Activated T-cell treated with anti-CD3 and anti-CD28 coated beads, Interleukin-2, amount 50 U/mL, for 1 hour (primary cell): ENCODE results near the gene VWF.

ENCODE experiments used
- DNase-seq: peaks from one replicate; pipeline ENCODE4 v3.0.0-alpha.2; 2020

VWF gene

DNA sequence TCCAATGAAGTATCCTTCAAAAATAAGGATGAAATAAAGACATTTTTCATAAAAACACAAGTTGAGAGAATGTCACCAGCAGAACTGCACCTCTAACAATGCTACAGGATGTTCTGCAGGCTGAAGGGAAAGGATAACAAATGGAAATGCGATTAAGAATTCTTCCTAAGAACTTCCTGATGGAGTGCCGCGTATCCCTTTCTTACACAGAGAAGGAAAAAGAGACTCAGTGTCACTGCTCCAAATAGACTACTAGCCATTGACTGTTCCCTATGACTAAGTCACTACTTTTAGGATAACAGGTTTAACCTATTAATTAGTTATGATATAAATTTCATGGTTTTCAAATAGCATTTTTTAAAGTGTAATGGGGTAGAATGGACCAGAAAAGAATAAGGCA is 182.6 kb downstream of the VWF start:
- DNase-seq = no peak

DNA sequence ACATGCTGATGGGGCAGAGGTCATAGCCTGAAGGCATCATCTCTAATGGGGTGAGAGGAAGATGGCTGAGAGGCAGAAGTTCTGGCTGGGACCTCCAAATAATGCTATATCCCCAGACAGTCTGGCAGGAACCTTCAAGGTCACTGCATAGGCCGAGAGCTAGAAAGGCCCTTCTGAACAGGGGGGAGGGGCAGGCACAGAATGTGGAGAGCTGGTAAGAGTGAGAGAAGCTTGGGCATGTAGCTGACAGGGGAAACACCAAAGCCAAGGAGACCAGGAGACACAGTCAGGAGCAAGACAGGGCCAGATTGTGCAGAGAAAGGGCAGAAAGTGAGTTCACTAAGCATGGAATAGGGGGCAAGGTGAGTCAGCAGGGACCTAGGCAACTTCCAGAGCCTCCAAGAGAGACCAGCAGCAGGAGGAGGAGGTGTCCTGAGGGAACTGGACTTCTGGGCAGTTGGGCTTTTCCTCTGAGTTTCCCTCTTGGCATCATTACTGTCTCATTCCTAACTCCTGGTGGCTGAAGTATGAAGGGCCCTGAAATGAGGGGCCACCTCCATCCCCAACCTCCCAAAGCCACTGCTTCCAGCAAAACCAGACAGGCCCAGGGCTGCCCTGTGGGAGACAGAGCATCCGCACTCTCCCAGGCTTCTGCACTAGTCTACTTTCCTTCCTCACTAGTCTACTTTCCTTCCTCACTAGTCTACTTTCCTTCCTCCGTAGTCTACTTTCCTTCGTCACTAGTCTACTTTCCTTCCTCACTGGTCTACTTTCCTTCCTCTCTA is 196.5 kb downstream of the VWF start:
- DNase-seq = no peak

DNA sequence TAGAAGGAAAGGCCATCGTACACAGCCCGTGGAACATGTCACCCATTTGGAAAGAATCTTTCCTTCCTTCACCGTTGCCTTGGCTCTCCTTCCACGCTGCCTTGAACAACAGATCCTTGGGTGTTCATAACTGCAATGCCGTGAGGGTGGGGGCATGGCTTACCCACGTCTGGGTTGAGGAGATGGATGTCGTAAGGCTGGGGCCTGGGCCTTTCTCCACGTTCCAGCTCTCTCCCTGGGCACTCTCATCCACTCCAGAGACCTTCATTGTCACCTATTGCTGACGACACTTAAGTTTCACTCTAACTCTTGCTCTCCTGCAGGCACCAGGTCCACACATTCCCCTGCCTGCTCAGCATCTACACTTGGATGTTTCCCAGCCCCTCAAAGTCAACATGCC is 198.8 kb downstream of the VWF start:
- no peak for DNase-seq

DNA sequence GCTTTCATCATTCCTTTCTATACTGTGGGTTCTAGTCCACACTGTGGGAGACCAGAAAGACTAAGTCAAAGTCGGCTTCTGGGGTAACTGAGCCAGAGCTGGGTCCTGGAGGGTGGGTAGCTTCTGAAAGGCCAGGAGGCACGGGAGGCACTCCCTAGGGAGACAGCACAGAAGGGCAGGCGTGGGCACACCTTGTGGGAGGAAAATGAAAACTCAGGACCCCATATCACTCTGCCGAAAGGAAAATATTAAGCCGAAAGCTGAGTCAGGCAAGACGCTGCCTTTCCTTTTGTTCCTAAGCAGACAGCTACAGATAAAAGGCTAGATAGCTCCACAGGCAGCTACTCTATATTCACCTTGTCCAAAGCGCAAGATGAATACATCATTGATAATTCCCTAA is 200.1 kb downstream of the VWF start:
- no peak for DNase-seq

DNA sequence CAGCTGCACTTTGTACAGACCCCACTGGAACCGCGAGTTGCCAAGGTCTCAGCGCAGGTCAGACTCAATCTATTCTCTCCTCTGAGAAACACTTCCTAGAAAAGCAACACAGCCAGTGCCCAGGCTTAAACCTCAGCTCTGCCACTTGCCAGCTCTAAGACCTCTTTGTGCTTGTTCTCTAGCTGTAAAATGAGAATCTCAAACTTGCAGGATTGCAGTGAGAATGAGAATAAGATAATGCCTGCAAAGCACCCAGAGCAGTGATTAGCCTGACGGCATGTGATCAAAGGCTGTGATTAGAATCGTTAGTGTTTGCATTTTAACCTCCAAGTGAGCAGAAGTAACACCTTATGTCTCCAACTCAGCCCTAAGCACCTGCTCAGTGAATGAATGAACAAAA is 200.7 kb downstream of the VWF start:
- DNase-seq = no peak

DNA sequence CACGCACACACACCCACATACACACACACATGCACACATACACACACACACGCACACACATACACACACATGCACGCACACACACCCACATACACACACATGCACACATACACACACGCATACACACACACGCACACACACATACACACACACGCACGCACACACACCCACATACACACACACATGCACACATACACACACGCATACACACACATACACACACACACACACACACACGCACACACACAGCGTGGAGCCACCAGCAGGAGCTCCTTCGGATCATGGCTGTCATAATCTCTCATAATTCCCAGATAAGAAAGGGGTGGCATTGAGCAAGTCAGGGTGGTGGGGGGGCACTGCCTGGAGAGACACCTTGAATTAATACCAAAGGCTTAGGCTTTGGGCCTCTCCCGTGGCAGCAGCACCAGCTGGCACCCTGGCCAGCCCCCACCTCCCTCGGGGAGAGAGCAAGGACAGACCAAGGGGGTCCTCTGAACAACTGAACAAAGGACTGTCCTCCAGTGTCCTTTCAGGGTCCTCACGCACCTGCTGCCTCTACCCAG is 201.3 kb downstream of the VWF start:
- no peak for DNase-seq

DNA sequence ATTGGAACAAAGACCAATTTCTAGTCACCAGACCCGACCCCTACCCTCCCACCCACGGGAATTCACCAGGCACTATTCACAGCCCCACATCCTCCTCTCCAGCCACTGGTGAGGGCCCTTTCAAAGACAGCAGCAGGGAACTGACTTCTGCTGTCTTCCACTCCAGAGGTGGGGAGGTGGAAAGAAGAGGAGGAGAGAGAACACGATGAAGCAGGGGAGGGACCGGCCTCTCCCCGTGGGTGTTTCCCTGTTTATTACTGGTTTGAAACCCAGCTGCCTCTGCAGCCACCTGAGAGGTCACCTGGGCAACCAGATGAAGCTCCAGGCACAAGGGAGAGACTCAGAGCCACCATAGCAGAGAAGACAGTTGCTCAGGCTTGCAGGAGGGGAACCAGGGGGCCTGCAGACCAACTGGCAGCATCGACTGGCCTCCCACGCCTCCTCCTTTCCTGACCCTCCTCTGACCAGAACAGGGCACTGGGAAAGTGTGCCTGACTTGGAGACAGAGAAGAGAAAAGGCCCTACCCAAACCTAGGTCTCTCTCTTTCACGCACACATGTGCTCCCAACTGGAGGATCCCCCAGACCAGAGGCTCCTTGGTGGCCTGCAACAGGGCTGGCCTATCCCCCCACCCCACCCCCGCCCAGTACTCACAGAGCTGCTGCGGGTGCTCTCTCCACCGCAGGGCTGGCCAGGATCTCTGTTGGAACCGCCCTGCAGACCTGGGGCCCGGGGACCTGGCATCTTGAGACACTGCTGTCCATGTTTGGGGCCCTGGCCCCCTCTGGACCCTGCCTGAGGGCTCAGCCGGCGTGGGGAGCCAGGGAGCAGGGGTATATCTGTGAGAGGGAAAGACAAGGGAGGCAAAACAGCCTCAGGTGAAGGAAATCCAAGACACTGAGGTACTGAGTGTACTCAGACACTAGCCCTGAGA is 202.2 kb downstream of the VWF start:
- DNase-seq = no peak

DNA sequence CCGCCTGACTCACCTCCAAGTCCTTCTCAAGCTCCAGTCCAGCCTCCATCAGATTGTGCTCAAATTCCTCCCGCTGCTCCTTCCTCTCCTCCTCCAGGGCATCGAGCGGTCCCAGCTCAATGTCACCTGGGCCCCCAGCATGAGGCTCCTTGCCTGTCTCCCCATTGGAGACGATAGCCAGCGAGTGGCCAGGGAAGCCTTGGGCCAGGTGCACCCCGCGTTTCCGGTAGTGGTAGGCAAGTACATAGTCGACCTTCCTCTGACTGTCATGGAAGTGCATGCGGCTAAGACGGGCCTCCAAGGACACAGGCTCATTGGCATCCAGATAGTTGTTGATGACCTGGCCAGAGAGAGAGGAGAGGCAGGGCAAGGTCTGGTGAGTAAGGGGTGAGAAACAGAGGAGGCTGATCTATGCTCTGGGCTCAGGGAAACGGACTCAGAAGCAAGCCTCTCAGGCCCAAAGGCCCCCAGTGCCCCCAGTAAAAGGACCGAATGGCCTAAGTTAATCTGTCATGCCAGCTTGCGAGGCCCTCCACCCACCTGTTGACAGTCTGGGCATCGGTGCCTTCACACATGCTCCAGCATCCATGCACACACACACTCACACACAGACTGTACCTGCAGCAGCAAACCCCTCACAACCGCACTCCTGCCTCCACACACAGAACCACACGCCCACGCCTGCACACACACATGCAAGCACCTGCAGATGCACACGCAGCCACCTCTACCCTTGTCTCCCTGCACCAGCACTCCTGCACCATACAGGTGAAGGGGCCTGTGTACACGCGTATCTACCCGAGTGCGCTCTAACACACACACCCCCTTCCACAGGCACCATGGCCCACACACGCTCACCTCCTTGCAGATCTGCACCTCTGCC is 203.2 kb downstream of the VWF start:
- no peak for DNase-seq

DNA sequence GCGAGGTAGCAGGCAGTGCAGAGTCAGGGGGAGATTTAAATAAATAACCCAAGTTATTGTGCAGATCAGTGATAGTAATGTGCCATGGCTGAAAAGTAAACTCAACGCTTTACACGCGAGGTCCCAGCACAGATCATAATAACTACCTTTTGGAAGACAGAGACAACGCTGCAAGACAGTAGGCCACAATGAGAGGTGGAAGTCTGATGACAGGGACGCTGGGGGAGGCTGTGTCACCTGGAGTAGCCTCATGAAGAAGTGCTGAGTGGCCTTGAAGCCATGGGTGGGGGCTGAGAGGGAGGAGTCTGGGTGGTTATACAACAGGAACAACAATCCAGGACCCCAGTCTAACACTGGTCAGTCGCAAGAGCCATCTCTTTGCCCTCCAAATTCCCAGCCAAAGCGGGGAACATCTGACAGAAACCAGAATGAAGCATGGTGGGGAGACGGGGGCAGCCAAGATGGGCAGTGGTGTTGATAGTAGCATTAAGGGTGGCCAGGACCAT is 207.6 kb downstream of the VWF start:
- DNase-seq = no peak

DNA sequence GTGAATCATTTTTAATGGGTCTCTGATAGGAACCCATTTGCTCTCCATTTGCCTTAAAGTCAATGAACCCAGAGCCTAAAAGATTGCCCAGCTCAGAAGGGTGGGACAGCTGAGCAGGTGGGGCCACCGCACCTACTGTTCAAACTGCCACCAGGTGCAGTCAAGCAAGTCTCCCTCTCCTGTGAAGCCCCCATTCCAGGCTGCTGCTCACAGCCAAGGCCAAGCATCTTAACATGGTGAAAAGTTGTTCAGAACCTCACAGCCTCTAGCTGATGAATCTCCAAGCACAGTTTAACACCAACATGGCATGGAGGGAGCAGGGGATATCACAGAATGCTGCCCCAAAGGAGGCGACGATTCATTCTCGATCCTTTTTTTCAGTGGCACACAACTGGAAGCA is 209.0 kb downstream of the VWF start:
- DNase-seq = no peak

DNA sequence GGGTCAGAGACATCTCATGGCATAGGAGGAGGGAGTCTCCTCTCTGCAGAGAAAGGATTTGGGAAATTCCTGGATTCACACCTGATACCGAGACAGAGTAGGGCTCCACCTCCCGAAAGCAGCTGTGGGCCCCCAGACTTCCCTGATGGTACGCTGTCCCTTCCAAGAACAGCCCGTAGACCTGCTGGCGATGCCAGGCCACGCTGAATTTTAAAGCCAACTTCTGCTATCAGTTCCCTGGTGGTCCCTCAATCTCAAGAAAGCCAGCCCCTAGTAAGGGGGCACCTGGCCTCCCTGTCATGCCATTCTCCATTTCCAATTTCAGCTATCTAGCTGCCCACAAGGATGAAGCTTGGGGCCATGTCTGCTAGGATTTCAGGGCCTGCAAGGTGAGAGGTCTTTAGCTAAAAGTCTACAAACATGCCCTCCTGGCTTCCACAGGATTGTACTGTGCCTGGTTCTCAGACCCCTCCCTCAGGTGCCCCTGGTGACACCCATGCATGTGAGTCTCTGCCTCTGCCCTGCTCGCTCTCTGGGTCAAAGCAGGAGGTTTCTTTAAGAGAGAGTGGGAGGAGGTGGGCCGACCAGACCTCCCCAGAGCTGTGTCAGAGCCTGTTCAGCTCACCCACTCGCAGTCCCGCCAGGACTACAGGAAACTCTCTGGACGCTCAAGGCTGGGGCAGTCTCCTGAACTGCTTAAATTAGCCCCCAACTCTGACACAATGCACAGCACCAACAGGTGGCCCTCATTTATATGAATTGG is 209.9 kb downstream of the VWF start:
- DNase-seq = no peak

DNA sequence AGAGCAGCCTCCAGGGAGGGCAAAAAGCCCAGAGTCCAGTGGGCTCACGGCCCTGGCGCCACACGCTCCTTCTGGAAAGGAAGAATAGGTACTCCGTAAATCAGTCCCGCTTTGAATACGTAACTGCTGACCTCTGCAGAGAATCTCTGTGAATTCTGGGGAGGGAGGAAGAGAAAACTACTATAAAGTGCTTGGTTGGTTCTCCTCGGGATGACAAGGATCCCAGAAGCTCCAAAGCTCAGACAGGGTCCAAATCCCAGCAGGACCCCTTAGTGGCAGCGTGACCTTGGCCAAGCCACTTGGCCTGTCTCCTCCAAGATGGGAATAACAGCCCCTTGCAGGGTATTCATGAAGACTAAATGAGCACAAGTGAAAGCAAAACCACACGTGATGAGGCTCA is 211.1 kb downstream of the VWF start:
- no peak for DNase-seq

DNA sequence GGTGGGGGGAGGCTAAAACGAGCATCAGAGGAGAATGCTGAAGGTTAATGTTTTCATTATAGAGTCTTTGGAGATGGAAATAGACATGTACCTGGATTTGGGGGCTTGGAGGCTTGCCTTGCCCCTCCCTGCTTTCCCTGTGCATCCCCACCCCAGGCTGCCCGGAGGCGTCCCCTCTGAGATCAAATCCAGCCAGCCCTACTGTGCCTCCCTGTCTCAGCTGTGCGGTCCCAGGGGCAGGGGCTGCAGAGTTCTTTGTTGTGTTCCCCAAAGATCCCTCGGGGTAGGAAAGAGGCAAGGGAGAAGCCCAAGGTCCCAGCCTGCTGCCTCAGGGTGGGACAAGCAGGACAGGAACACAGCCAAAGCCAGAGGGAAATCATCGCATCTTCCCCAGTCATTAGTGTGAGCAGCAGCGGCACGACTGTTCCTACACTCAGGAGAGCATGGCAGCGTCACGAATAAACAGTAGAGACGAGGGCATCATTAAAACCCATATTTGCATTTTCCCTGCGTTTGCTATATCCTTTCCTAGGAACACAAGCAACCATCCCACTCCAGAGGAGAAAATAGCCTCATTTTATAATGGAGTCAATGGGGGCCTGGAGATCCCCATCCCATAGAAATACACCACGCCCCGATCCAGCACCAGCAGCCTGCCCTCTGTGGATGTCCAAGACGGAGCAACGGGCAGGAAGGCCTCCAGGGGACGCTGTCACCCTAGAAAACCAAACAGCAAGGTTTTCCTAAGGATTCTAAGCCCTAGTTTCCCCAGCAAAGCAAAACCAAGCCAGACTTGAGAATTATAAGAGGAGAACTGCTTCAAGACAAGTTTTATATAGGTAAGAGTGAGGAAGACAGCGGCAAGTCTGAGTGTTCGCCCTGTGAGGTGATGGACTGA is 211.8 kb downstream of the VWF start:
- DNase-seq = no peak

DNA sequence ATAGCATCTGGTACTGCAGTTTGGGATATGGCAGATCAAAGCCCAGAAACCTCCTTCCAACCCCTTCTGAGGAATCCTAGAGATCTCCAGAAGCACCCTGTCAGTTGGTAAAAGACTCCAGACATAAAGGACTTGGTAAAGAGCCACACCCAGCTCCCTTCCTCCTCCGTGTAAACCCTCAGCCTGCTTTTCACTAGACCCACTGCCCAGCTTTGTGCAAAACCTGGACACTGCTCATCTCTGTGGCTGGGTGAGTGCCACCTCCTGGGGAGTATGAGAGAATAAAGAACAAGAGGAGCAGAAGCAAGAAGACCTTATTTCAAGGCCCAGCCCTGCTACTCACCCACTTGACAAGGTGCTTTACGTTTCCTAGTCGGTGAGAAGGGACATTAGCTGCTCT is 212.5 kb downstream of the VWF start:
- DNase-seq = no peak

DNA sequence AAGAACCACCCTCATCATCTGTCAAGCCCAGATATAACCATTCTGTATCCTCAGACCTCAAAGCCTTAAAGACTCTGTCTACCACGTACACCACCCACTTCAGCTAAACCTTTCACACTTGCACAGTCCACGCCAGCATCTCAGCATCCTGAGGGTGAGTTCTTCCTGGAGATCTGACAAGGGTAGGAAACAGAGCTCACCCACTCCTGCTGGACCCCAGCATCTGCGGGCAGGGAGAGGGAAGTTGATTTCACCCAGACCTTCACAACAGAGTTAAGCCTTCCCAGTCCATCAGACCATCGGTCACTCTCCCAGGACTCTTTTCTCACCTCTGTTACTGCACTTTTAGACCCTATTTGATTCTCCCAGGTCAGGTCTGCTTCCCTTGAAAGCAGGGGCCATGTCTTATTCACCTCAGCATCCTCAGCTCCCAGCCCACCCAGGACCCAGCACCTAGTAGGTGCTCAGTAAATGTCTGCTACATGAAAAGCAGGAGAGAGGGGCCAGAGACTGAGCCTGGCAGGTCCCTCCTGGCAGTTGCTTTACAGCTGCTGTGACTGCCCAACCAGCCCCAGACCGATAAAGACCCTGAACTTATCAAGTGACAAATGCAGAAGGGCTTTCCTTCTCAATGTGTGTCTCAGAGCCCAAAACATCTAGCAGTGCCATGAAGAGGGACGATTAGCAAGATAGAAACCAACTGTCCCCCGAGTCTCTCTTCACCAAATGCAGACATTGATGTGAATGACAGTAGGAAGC is 213.5 kb downstream of the VWF start:
- DNase-seq = no peak

DNA sequence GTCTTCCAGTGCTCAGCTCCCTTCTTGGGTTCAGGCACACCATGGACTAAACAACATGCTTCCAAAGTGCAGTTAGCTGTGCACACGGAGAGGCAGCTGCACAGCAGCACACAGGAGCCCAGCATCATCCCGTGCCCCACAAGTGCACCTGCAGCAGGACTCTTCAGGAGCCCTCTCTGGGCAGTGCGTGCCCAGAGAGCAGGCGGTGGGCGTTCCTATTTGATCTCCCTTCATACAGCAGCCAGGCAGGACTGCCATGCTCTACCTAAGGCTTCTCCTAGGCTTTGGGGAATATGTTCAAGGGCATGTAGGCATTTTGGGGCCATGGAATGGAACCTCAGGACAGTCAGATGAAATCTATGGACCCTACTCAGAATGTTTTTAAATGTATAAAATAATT is 214.9 kb downstream of the VWF start:
- no peak for DNase-seq

DNA sequence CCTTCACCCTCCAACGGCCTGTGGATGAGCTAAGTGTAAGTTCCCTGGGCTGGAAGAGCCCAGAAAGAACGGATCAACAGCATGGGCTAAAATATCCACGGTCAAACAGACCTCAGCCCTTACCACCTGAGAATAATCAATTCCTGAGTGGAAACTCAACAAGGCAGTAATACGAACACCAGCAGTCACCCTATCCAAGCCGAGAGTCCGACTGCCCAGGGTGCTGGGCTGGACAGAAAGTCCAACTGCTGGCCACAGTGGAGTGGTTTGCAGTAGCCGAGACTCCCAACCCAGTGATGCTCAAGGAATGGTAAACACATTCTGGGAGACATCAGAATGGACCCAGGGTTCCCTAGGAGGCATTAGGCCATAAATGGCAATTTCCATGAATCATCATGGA is 216.2 kb downstream of the VWF start:
- no peak for DNase-seq

DNA sequence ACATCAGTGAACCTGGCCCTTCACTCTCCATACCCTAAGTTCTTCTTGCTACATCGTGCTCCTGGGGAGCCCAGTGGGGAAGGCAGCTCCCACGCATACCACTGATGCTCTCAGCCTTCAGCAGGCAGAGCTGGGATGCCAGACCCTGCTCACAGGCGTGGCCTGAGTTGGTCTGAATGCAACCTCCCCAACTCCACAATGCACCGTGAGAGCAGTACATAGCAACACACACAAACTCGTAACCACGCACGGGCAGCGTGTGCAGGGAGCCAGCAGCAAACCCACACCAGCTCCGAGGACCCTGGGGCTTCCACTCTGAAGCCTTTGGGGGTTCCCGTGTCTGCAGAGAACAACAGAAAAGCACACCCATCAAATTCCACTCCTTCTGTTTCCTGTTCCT is 216.7 kb downstream of the VWF start:
- DNase-seq = no peak

DNA sequence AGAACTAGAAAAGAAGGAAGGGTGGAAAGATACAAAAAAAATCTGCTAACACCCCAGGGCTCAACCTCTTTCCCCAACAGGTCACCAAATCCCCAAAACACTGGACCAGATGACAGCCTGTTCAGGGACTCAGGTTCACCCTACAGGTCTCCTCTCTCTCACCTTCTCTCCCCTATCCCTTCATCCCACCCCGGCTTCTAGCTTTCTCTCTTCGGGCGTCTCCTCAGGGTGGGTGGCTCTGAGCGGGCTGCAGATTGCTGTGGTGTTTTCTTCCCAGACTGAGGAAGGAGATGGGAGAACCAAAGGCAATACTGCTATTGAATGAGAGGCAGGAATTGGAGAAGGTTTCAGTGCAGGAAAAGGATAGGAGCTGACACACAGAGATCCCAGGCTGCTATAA is 218.7 kb downstream of the VWF start:
- no peak for DNase-seq

DNA sequence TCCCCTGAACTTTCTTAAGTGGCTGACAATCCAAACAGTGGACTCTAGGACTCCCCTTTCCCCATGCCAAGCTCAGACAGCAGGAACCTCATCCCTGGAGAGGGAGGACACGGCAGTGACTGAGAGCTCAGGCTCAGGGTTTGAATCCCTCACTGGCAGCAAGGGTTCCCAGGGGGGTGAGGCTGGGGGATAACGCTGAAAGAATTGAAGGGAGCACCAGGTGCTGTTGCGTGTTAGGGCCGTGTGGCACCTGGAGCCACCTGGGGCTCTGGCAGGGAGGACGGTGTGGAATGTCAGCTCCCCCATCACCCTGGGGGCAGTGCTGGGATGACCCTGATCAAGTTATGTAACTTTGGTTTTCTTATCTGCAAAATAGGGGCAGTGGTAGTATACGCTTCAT is 219.5 kb downstream of the VWF start:
- no peak for DNase-seq
